Measurements from ENCODE around the gene PLXNB1. TPM values are rescaled to one million over a fixed set of nuclear protein-coding genes. Genes with fewer than 3 reads are reported as not detected.

The PLXNB1 gene
- total and polyA plus RNA-seq, 10 of the 15 experiments (the other 5 are each of a cell fraction or from before 2014, with no cell fraction given) = 0.18 to 15.1 (median 5.3) TPM

DNA sequence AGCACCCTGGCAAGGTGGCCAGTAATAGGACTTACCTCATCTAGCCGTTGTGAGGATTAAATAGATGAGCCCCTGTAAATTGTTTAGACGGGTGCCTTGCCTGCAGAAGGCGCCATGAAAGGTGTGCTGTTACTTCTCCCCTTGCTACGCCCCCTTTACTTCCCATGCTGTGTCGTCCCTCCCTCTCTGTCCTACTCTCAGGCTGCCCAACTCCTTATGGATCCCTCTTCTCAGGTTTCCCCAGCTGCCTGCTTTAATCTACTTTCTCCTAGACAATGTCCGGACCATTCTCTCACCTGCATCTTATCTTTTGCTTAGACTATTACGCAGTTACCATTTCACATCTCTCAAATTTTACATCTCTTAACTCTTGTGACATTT, 59.6 kb downstream of the PLXNB1 start (continued):
- TF ChIP-seq JUND (IDR thresholded peaks at IDR 0.05; ENCODE audit: low read depth, low read length) = no peak
- no peak for TF ChIP-seq CHD2 (IDR thresholded peaks at IDR 0.05; ENCODE audit: borderline replicate concordance, low read depth, low read length)
- no peak for TF ChIP-seq SRF (IDR thresholded peaks at IDR 0.05; ENCODE audit: low read depth in 2 of 2, low read length in 2 of 2)
- TF ChIP-seq, protein P1, sequence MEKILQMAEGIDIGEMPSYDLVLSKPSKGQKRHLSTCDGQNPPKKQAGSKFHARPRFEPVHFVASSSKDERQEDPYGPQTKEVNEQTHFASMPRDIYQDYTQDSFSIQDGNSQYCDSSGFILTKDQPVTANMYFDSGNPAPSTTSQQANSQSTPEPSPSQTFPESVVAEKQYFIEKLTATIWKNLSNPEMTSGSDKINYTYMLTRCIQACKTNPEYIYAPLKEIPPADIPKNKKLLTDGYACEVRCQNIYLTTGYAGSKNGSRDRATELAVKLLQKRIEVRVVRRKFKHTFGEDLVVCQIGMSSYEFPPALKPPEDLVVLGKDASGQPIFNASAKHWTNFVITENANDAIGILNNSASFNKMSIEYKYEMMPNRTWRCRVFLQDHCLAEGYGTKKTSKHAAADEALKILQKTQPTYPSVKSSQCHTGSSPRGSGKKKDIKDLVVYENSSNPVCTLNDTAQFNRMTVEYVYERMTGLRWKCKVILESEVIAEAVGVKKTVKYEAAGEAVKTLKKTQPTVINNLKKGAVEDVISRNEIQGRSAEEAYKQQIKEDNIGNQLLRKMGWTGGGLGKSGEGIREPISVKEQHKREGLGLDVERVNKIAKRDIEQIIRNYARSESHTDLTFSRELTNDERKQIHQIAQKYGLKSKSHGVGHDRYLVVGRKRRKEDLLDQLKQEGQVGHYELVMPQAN (conservative IDR thresholded peaks at IDR 0.05) = no peak

GRCh38 chr3:48369693-48370332, 60.1 kb downstream of the PLXNB1 start:
- ChIA-PET POLR2A (no interaction called here), RAD21 (ENCODE audit: unreplicated experiment) (no interaction called here), SMC1A (ENCODE audit: uncharacterized antibody, unreplicated experiment) (no interaction called here), CTCF (no interaction called here)
- no peak overlapping the region for H3K27ac ChIP-seq (ENCODE audit: control insufficient read depth, insufficient read depth)
- no peaks in the 10 kb centered on the region for H4K20me1 ChIP-seq (ENCODE audit: control insufficient read depth, insufficient read depth)
- no TSS peak for BruUV-seq (replicated peaks)
- no peaks in the 10 kb centered on the region for H3K79me2 ChIP-seq (ENCODE audit: control insufficient read depth, insufficient read depth, low read length)
- ATAC-seq (no peak), DNase-seq (ENCODE audit: low read depth, low spot score) (no peak), FAIRE-seq (no peak)
- H3K4me3 ChIP-seq = no peak overlapping the region
- in situ Hi-C loops (cut with MboI) (no loop called here), intact Hi-C loops (cut with micrococcal nuclease; ENCODE audit: unreplicated experiment) (no loop called here)
- H3K36me3 ChIP-seq (ENCODE audit: control insufficient read depth in 2 of 2, insufficient read depth in 2 of 2, low read length in 1 of 2) = no peaks in the 10 kb centered on the region
- WGBS (ENCODE audit: insufficient coverage, insufficient replicate concordance, low lambda C conversion rate, missing lambda C conversion rate) = 19% methylated on average over 7 of the region's 7 CpGs
- no peak overlapping the region for H2AFZ ChIP-seq (ENCODE audit: control insufficient read depth, low read depth, low read length)
- no peak overlapping the region for H3K9ac ChIP-seq (ENCODE audit: control insufficient read depth, insufficient read depth, low read length)
- H3K9me3 ChIP-seq (replicated peaks; ENCODE audit: control insufficient read depth, insufficient read depth, low read length) = no peaks in the 10 kb centered on the region
- no peaks in the 10 kb centered on the region for H3K4me1 ChIP-seq (ENCODE audit: control insufficient read depth, insufficient read depth, low read length)
- no peak overlapping the region for H3K4me2 ChIP-seq (ENCODE audit: control insufficient read depth, insufficient read depth)
- H3K27me3 ChIP-seq (replicated peaks in 1 of 2; ENCODE audit: control insufficient read depth in 2 of 2, insufficient read depth in 2 of 2, low read length in 1 of 2) = no peaks in the 10 kb centered on the region; a peak in 1 of 4 replicates
- TF ChIP-seq ETV6 (conservative IDR thresholded peaks at IDR 0.05 in 1 of 2, IDR thresholded peaks at IDR 0.05 in 1 of 2; ENCODE audit: borderline replicate concordance in 1 of 2, low read depth in 1 of 2) (no peak), RFX5 (IDR thresholded peaks at IDR 0.05; ENCODE audit: low read depth, low read length) (no peak), FOXK2 (IDR thresholded peaks at IDR 0.05) (no peak), KLF5 (IDR thresholded peaks at IDR 0.05; ENCODE audit: partially characterized antibody) (no peak), HCFC1 (IDR thresholded peaks at IDR 0.05; ENCODE audit: low read length) (no peak), MTA3 (IDR thresholded peaks at IDR 0.05; ENCODE audit: borderline replicate concordance, low read length) (no peak), LARP7 (IDR thresholded peaks at IDR 0.05) (no peak), BRCA1 (IDR thresholded peaks at IDR 0.05; ENCODE audit: low read depth, low read length) (no peak), HDAC2 (IDR thresholded peaks at IDR 0.05) (no peak), SREBF1 (IDR thresholded peaks at IDR 0.05; ENCODE audit: low read length) (no peak)
- TF ChIP-seq, protein P2, sequence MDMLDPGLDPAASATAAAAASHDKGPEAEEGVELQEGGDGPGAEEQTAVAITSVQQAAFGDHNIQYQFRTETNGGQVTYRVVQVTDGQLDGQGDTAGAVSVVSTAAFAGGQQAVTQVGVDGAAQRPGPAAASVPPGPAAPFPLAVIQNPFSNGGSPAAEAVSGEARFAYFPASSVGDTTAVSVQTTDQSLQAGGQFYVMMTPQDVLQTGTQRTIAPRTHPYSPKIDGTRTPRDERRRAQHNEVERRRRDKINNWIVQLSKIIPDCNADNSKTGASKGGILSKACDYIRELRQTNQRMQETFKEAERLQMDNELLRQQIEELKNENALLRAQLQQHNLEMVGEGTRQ (IDR thresholded peaks at IDR 0.05; ENCODE audit: borderline replicate concordance, low read depth, low read length) = no peak
- TF ChIP-seq, protein P3, sequence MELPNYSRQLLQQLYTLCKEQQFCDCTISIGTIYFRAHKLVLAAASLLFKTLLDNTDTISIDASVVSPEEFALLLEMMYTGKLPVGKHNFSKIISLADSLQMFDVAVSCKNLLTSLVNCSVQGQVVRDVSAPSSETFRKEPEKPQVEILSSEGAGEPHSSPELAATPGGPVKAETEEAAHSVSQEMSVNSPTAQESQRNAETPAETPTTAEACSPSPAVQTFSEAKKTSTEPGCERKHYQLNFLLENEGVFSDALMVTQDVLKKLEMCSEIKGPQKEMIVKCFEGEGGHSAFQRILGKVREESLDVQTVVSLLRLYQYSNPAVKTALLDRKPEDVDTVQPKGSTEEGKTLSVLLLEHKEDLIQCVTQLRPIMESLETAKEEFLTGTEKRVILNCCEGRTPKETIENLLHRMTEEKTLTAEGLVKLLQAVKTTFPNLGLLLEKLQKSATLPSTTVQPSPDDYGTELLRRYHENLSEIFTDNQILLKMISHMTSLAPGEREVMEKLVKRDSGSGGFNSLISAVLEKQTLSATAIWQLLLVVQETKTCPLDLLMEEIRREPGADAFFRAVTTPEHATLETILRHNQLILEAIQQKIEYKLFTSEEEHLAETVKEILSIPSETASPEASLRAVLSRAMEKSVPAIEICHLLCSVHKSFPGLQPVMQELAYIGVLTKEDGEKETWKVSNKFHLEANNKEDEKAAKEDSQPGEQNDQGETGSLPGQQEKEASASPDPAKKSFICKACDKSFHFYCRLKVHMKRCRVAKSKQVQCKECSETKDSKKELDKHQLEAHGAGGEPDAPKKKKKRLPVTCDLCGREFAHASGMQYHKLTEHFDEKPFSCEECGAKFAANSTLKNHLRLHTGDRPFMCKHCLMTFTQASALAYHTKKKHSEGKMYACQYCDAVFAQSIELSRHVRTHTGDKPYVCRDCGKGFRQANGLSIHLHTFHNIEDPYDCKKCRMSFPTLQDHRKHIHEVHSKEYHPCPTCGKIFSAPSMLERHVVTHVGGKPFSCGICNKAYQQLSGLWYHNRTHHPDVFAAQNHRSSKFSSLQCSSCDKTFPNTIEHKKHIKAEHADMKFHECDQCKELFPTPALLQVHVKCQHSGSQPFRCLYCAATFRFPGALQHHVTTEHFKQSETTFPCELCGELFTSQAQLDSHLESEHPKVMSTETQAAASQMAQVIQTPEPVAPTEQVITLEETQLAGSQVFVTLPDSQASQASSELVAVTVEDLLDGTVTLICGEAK (IDR thresholded peaks at IDR 0.05; ENCODE audit: borderline replicate concordance) = no peak
